Activated CD8-positive, alpha-beta memory T cell treated with anti-CD3 and anti-CD28 coated beads, Interleukin-2, amount 50 U/mL, for 48 hours (primary cell): ENCODE measurements around the gene KCNN1.

Source experiments
- DNase-seq: peaks from one replicate; pipeline ENCODE4 v3.0.0-alpha.2; 2020

KCNN1 gene

DNA sequence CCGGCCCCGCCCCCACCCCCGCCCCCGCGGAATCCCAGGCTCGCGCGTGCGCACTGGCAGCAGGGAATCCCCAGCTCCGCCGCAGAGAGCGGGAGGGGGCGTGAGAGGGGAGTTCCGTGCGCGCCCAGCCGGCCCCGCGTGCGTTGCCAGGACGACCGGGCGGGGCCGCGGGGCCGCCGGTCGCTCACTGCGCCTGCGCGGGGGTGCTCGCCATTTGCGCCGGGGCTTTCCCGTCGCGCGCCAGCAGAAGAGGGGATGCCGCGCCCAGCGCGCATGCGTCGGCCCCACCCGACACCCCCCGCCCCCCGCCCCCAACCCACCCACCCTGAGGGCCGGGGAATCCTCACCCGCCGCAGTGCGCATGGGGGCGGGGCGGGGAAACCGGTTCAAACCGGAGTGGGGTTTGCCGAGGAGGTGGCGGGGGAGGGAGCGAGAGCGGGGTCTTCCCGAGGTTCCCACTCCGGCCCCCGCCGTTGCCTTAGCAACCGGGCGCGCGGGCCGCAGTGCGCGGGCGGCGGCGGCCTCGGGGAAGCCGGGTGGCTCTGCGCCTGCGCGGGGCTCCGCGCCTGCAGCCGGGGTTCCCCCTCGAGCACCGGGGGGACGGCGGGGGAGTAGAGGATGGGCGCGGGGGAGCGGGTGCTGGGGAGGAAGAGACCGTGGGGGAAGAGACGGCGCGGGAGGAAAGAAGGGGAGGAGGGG, 18.9 kb upstream of the KCNN1 start:
- peak; percentile 98 for DNase-seq

DNA sequence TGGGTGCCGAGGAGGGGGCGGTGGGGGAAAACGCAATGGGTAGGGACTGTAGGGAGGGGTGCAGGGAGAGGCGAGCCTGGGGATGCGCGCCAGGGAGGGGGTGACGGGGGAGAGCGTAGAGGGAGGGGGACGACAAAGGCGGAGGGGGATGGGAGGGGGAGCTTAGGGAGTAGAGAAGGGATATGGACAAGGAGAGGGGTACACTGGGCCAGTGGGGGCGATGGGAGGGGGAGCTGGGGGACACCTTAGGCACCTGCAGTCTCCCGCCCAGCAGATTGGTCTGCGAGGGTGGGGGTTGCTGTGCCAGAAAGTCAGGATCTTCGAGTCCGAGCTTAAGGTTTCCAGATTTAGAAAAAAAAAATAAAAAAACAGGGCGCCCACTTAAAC, 18.4 kb upstream of the KCNN1 start:
- DNase-seq, result no peak

DNA sequence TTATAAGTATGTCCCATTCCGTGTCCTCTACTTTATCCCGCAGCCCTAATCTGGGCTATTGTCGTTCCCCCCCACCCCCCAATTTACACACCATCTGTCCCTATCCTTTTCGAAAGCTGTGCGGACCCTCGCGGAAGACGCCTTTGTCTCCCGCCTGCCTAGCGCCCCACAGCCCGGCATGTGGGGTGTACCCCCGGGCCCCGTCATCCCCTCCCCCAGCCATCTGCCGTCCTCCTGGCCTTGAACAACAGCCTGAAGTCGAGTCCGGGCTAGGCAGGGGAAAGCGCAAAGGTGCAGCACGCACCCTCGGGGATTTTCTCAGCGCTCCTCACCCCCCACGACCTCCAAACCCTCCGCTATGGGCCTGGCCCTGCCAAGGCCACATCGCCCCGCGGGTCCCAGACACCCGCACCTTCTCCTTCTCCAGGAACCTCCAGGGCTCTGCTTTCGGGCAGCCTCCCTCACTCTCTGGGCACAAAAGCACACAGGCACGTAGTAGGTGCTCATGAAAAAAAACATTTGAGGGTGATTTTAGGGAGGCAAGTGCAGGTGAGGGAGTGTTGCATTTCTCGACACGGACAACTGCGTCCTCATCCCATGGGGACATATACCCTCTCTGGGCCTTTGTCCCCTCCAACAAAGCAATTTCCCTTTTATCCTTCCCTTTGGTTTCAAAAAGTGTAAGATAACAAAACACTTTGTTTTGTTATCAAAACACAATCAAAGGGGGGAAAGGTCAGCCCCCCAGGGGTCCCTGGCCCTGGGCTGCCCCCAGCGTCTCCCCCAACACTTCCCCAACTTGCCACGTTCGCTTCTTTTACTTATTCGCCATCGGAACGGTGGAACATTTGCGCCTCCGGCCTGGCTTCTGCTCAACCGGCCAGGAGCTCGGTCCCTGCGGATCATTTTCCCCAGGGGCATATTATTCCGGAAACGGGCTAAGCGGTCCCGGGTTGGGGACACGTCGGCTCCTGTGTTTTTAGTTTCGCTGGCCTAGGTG, 17.7 kb upstream of the KCNN1 start:
- DNase-seq, result no peak

DNA sequence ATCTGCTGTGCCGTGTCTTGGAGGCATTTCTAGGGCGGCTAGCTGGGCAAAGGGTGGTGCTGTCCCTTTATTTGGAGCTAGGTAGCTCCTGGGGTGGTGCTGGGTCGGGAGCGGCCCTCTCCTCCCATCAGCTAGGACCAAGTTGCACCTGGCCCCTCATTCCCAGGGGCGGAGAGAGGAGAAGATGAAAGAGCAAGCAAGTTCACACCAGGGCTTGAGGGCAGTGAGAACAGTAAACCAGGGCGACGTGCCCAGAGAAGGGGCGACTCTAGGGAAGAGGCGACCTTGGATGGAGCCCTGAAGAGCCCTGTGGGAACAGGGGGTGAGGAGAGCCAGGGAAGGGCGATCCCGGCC, 17.0 kb upstream of the KCNN1 start:
- no peak for DNase-seq

DNA sequence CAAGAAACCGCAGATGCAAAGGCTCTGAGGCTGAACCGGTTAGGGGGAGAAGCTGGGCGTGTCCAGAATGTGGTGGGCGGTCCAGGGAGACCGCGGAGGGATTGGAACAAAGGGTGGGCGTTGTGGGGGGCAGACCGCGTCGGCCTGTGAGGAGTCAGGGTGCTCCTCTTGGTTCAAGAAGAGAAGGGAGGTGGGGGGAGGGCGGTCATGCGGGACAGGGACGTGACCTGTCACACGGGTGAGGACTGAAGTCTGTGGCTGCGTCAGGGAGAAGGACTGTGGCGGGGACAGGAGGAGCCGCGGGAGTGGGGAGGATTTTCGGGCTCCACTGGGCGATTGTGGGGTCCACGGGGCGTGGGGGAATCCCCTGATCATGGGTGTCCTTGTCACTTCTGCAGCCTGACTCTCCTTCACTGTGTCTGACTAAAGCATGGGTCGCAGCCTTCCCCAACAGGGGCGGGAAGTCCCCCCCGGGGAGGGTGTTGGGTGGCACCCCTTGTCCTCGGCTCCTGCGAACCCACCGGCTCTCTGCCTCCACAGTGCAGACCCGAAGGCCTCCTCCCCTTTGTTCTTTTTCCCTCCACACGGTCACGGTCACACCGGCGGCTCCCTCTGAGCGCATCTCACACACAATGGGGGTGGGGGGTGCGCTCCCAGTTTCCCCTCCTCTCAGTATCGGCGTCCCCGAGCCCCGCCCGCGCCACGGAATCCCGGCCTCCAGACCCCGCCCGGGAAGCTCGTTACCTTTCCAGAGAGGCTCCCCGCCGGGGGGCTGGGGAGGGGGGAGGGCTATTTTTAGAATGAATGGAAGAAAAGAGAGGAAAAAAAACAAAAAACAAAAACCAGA, 16.4 kb upstream of the KCNN1 start:
- no peak for DNase-seq

DNA sequence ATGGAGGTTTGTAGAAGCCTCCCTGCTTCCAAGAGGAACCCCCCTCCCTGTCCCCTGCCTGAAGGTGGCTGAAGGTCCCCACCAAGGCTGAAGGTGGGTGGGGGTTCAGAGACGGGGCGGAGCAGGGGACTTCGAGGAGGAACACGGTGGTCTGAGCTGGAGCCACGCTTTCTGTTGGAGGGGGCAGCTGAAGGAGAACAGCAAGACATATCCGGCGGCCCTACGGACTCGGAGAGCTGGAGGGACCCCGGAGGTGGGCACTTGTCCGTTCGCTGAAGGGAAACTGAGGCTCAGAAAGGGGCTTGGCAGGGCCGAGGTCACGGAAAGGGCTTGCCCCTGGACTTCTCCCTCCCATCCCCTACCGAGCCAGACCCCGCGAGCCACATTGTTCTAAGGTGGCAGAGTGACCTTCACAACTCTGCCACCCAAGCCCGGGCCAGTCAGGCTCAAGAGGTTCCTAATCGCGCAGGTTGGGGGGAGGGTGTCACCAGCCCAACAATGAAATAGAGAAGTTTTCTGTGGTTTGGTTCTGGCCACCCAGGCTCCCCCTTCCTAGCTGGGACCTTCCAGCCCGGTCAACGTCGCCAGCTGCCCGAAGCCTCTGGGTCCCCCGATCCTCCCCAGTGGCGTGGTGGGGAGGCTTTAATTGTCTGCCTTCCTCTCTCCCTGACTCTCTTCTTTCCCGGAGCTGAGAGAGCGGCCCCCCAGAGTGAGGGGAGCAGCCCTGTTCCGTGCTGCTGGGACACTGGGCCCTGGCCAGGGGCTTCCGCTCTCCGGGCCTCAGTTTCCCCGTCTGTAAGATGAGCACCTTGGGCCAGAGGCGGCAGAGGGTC, 15.5 kb upstream of the KCNN1 start:
- DNase-seq, result no peak

DNA sequence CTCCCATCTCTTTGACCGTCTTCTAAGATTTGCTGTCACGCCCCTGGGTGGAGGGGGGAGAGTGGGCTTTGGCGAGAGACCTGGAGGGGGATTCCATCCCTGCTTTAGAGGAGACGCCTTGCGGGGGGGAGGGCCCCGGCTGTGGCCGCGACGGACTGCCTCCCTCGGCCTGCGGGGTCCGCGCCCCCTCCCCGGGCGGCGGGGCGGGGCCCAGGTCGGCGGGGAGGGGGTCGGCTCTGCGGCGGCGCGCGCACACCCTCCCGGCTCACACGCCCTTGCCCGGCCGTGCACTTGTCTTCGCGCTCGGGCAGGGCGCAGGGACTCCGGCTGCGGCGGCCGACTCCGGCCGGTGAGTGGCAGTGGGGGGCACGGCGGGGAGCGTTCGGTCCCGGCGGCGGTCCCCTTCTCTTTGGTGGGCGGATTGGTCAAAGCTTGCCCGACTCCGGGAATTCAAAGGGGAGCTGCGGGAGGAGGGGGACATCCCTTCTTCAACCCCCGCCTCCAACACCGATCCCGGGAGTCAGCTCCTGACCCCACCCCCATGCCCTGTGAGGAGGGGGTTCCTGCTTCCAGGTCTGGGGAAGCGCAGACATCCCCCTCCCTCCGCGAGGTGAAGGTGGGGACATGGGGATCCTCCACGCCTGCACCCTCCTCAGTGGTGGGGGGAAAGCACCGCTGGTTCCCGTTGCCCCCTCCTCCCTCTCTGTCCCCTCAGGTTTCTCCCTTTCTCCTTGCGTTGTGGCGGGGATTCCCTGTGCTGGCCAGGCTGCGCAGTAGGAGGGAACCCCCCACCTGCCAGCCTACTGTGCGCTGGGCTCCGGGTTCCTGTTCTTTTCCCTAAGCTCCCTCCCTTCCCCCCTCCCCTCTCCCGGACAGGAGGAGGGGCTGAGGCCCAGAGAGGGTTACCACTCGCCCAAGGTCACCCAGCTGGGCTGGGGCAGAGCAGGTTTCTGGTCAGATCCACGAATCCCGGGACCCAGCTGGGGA, 14.6 kb upstream of the KCNN1 start:
- DNase-seq, result no peak

DNA sequence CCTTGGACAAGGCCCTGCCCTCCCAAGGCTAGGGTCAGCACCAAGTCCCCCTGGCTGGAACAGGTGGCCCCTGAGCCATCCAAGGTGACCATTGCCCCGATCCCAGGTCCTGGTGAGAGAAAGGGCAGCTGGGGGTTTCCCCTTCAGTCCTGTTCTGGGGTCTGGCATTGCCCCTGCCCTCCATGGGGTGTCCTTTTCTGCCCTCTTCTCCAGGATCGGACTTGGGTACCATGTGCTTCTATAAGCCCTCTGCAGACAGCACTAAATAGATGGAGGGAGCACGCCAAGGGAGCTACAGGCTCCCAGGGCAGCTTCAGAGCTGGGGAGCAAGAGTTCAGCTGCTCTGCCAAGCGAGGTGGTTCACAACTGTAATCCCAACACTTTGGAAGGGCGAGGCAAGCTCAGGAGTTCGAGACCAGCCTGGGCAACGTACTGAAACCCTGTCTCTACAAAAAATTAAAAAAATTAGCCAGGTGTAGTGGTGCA, 13.5 kb upstream of the KCNN1 start:
- no peak for DNase-seq

DNA sequence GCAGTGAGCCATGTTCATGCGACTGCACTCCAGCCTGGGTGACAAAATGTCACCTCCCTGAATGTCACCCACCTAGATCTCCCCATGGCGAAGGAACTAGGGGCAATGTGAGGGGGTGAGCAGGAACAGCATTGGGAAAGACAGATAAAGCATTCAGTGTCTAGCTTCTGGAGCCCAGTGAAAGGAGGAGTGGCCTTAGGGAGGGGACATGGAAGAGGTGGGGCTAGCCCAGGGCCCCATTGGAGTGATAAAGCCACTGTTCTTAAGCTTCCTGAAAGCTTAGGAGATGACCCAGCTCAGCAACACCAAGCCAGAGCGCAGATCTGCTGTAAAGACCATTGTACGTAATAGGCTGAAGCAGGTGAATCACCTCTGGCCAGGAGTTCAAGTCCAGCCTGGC, 13.0 kb upstream of the KCNN1 start:
- DNase-seq, result no peak

DNA sequence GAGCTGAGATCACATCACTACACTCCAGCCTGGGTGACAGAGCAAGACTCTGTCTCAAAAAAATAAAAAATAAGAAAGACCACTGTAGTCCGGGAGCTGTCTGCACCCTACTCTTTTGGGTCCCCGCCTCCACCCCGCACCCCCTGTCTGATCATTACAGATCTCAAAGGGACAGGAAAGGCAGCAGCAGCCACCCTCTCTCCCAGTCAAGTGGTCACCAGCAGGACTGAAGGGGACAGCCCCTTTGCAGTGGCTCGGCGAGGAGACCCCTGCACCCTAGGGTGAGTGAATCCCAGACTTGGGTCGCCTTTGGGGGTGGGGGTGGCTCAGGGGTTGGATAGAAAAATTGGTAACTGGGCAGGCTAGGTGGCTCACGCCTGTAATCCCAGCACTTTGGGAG, 12.5 kb upstream of the KCNN1 start:
- no peak for DNase-seq

DNA sequence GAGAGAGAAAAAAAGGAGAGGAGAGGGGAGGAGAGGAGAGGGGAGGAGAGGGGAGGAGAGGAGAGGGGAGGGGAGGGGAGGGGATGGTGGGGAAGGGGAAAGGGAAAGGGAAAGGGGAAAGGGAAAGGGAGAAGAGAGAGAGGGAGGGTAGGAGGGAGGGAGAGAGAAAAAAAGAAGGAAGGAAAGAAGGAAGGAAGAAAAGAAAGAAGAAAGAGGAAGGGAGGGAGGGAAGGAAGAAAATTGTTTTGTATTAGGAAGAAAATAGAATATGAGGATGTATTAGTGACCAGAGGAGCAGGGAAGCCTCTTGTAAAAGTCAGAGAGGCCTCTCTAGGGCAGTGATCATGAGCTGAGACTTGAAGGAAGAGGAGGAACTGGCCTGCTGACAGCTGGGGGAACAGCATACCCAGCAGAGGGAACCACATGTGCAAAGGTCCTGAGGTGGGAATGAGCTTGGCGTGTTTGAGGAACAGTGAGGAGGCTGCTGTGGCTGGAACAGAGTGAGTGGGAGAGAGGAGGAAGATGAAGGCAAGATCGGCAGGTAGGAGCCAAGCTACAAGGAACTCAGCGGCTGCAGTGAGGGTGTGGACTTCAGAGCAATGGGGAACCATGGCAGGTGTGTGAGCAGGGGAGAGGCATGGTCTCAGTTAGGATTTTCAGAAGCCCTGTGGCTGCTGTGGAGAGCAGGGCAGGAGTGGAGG, 9.6 kb upstream of the KCNN1 start:
- DNase-seq, result no peak

DNA sequence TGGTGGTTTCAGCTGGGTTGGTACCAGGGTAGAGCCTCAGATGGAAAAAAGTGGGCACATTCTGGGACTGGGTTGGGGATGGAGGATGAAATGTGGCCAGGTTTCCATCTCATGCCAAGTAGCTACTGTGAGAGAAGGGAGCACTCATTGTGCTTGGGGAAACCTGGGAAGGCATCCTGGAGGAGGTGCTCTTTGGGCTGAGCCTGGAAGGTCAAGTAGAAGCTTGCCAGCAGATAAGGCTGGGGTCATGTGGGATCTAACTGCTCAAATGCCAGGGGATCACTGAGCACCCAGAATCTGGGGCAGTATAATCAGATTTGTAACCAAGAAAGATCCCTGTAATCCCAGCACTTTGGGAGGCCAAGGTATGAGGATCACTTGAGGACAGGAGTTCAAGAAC, 9.0 kb upstream of the KCNN1 start:
- no peak for DNase-seq

DNA sequence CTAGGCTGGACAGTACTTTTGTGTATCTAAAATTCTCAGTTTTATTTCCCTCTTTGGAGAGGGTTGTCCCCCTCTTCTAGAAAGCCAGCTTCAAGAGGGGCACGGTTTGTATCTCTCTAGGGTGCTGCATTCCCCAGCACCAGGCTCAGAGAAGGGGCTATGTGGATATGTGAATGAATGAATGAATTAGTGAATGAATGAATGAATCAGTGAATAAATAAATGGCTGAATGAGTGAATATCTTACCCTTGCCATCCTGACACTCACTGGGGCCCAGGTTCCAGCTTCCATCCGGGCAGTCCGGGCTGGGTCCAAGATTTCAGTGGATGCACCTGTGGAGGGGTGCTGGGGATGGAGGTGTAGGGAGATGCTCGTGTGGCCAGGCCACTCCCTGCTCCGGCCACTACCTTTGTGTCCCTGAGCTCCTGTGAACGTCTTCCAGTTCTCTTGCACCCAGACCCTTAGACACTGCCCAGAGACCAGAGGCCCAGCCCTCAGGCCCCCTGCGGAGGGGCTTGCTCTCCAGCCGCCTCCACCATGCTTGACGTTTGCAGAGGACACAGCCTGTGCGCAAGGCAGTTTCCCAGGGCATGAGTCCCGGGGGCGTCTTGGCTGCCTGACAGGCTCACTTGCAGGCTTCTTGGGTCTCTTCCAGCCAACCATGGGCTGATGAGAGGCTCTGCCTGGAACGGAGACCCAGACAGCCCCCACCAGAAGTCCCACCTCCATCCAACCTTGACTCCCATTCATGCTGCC, 2.8 kb upstream of the KCNN1 start:
- no peak for DNase-seq

DNA sequence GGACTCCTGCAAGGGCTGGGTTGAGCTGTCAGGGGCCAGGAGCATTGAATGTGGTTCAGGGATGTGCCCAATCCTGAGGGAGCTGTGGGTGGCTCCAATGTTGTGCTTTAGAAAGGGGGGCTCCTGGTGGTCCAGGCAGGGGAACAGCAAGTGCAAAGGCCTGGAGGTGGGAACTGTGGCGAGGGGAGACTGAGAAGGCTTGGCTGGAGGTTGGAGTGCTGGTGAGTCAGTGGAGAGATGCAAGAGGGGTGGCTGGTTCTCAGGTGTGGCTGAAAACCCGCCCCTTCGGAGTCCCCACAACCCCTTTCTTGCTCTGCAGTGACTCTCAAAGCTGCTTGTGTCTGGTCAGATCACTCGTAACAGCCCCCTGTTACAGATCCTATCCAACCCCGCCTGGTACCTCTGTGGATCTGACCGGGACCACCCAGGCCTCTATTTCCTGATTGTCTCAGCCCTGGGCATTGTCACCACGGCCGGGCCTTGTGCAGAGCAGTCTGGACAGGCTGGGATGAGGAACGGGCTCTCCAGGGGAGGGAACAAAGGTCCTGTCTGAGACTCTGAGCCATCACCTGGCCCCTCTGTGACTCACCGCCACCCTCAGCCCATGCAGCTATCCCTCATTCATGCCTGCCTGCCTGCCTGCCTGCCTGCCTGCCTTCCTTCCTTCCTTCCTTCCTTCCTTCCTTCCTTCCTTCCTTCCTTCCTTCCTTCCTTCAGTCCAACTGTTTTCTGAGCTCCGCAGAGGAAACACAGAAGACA, 1.4 kb upstream of the KCNN1 start:
- no peak for DNase-seq

DNA sequence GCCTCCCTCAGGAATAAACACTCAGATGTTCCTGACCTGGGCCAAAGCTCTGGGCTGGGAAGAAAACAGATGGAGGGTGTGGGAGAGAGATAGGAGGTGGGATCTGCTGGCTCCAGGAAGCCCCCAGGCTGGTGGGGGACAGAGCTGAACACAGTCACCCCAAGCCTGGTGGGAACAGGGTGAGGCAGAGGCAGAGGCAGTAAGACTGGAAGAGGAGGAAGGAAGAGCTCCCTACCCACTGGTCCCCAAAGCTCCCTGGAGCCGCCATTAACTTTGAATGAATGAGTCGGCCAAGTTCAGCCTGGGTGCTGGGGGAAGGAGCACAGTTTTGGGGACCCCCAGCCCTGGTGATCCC, 801 bp upstream of the KCNN1 start:
- no peak for DNase-seq

DNA sequence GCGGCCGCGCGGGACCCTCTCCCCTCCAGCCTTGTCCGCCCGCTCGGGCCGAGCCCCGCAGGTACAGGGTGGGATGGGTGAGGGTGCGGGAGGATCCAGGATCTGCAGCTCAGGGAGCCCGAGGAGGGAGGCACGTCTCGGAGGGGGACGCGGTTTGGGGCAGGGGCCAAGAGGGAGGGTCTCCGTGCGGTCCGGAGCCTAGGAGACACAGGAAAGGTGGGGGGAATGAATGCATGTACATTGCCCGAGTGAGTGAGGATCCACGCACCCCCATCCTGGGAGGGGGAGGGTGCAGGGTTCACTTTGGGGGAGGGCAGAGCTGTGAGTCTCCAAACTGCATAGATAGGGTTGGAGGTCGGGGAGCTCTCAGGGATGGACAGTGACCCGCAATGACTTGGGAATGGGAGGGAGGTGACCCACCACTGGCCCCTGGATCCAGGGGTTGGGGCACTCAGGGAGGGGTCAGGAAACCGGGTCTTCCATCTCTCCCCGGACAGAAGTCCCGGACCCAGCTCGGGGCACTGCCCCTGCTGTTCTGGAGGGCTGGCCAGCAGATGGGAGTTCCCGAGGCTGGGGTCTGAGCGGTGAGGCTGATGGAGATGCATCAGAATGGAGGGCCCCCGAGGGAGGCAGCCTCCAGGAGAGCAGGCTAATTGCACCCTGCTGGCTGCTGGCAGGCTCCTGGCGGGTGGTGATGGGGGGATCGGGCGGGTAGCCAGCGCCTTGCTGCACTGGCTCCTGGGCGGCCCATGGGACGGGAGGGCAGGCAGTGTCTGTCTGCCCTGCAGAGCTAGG, 547 bp downstream of the KCNN1 start:
- no peak for DNase-seq

DNA sequence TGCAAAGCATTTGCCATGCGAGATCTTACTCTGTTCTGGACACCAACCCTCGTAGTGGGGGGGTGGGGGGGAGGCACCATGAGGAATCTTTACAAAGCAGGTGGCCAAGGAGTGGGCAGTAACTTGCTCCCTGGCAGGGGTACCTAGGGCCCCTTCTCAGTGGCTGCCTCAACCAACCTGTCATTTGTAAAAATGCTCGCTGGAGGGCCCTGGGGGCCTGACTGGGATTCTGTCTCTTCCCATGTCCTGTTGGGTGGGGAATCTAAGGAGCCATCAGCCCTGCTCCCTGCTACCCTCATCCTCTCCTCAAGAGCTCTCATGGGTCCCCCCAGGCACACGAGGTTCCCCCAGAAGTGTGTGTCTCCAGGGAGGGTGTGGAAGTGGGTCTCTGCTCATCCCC, 1.5 kb downstream of the KCNN1 start:
- no peak for DNase-seq
